ENCODE data around the gene ETV5.

The ETV5 gene

DNA sequence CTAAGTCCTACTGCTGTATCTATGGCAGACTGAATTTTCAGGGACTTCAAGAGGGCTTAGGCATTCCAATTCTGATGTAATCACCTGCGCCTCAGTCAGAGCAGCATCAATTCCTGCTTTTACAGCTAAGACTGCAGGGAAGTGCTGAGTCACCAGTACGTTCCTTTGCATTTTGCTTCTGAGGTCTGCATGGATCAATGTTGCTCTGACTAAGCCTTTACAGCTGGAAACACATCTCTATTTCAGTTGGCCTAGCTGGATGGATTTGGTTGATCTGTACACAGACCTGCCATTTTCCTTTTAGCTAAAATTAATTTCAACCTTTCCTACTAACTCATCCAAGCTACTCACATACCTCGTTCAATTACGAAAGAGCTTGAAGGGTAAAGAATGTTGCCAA is 51.3 kb downstream of the ETV5 start:
- TF ChIP-seq CTCF (conservative IDR thresholded peaks at IDR 0.05; ENCODE audit: low read length): no peak
- H3K4me3 ChIP-seq (ENCODE audit: low read length): no peak overlapping the region
- peak; percentile 87 for DNase-seq (ENCODE audit: low read depth)

GRCh38 chr3:186054792-186055352 is 54.0 kb downstream of the ETV5 start:
- DNase-seq (ENCODE audit: low read depth): no peak
- no peak for TF ChIP-seq CTCF (conservative IDR thresholded peaks at IDR 0.05; ENCODE audit: low read length)
- H3K4me3 ChIP-seq (ENCODE audit: low read length): no peak overlapping the region

GRCh38 chr3:186053954-186054791 is 54.7 kb downstream of the ETV5 start:
- peak; percentile 40 for DNase-seq (ENCODE audit: low read depth)
- no peak for TF ChIP-seq CTCF (conservative IDR thresholded peaks at IDR 0.05; ENCODE audit: low read length)
- H3K4me3 ChIP-seq (ENCODE audit: low read length): no peak overlapping the region

DNA sequence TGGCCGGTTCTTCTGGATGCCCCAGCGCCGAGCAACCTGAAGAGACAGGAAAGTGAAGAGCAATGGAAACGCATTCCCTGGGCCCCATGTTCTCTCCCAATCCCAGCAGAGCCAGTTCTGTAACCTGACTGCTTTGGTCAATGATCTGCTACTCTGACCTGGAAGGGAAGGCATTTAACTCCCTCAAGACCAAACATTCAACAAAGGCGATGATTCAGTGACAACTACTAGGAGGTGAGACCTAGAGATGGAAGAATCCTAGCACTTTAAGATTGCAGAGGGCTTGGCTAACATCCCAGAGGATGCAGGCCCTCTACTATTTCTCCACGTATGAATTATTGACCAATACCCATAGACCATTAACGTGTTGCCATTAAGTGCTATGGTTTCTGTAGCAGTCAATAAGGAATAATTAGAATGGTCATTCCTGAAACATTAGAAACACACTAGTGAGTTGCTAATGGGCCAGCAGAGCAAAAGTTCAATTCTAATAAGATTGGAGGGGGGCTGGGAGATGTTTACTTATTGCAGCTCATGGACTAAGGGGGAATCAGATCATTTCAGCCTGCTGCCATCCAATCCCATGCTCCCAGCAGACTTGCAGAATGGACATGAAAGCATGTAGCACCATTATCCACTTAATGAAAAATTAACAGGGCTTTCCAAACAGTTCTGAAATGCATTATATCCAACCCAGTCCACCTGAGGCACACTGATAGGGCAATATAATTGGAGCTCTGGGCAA is 56.6 kb downstream of the ETV5 start:
- no peak for DNase-seq (ENCODE audit: low read depth)
- H3K4me3 ChIP-seq (ENCODE audit: low read length): no peak overlapping the region
- no peak for TF ChIP-seq CTCF (conservative IDR thresholded peaks at IDR 0.05; ENCODE audit: low read length)

DNA sequence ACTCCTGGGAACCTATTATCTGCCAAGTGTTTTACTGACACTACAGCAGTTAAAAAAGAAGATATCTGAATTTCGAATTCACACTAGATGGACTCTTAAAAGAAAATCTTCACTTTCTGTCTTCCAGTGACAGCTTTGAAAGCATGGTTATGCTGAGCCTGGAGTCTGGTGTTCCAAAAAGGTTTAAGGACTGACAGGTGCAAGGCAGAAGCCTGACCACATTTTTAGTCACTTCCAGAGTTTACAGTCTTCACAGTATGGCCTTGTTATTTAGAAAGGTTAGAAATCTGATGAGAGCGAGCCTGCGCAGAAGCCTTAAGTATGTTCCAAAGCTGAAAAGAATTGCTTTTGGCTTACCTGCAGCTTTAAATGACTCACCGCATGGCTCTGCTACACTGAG is 59.9 kb downstream of the ETV5 start:
- no peak for TF ChIP-seq CTCF (conservative IDR thresholded peaks at IDR 0.05; ENCODE audit: low read length)
- DNase-seq (ENCODE audit: low read depth): no peak
- no peak overlapping the region for H3K4me3 ChIP-seq (ENCODE audit: low read length)

DNA sequence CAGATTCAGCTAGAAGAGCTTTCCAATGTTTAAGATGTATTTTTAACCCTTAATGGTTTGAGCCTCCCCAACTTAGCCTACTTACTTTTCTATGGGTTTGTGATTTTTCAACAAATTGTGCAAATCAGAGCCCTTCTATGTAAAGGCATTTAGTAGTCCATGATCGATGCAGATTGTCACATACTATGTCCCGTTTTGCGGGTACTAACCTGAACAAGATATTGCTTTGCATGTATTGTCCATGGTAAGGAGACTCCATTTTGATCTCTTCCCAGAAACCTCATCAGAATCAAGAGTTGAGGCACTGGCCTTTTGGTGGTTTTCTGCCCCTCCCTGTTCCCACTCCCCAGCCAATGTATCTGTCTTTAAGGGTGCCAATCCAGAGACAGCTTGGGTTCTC is 60.8 kb downstream of the ETV5 start:
- TF ChIP-seq CTCF (conservative IDR thresholded peaks at IDR 0.05; ENCODE audit: low read length): no peak
- no peak overlapping the region for H3K4me3 ChIP-seq (ENCODE audit: low read length)
- no peak for DNase-seq (ENCODE audit: low read depth)

All from AG10803 (cell line).